K562 (cell line): ENCODE measurements around the gene ACVR2B.

ENCODE experiments used
- TF ChIP-seq, protein P1 (sequence below): sonication (generic); formaldehyde crosslinking; IDR thresholded peaks from 2 replicates; pipeline ENCODE4 v1.8.0; 2023; ENCODE audit warnings: mild to moderate bottlenecking, missing genetic modification reagents
- TF ChIP-seq, protein P2 (sequence below): fragments of 450-650 bp; conservative IDR thresholded peaks from 2 replicates; pipeline ENCODE4 v1.6.1; 2016; ENCODE audit warnings: missing genetic modification characterization, low read depth, mild to moderate bottlenecking, missing compliant biosample characterization, moderate library complexity

DNA sequence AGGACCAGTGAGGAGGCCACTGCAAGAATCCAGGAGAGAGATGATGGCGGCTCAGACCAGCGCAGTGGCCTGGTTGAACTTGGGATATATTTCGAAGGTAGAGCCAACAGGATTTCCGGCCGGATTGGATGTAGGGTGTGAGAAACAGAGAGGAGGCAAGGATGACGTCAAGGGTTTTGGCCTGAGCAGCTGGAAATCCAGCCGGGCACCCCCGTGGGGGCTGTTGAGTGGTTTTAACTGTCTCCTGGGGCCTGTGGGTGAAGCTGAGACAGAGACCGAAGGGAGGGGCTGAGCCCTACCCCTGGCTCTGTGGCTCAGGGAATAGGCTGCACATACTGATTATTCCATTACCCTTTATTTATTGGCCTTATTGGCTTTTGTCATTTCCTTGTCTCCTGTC is 88.1 kb downstream of the ACVR2B start:
- TF ChIP-seq, protein P1, sequence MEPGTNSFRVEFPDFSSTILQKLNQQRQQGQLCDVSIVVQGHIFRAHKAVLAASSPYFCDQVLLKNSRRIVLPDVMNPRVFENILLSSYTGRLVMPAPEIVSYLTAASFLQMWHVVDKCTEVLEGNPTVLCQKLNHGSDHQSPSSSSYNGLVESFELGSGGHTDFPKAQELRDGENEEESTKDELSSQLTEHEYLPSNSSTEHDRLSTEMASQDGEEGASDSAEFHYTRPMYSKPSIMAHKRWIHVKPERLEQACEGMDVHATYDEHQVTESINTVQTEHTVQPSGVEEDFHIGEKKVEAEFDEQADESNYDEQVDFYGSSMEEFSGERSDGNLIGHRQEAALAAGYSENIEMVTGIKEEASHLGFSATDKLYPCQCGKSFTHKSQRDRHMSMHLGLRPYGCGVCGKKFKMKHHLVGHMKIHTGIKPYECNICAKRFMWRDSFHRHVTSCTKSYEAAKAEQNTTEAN (CRISPR knock-in tag), result no peak
- TF ChIP-seq, protein P2, sequence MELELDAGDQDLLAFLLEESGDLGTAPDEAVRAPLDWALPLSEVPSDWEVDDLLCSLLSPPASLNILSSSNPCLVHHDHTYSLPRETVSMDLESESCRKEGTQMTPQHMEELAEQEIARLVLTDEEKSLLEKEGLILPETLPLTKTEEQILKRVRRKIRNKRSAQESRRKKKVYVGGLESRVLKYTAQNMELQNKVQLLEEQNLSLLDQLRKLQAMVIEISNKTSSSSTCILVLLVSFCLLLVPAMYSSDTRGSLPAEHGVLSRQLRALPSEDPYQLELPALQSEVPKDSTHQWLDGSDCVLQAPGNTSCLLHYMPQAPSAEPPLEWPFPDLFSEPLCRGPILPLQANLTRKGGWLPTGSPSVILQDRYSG, result no peak
